Vagina (tissue), 2 donors: ENCODE data around the gene COPZ1. TPM values are rescaled to one million over a fixed set of nuclear protein-coding genes. Genes with fewer than 3 reads are reported as not detected.

Experiments
- DNase-seq, 2 donors: peaks; one replicate each; pipeline ENCODE4 v3.0.0-alpha.2; 2017; ENCODE audit errors: extremely low spot score in 2 of 2
- H3K27ac ChIP-seq: fragments of 200-600 bp; sonication (generic); one replicate; pipeline ENCODE4 v1.5.1; 2019
- H3K27me3 ChIP-seq: fragments of 200-600 bp; sonication (generic); one replicate; pipeline ENCODE4 v1.5.1; 2019
- H3K36me3 ChIP-seq, 2 donors: fragments of 200-600 bp; sonication (generic); one replicate each; pipeline ENCODE4 v1.5.1; 2017 to 2019
- H3K4me1 ChIP-seq: fragments of 200-600 bp; sonication (generic); one replicate; pipeline ENCODE4 v1.5.1; 2019
- H3K4me3 ChIP-seq, 2 donors: fragments of 200-600 bp; sonication (generic); 1 replicate in 1 of 2; 2 replicates in 1 of 2; pipeline ENCODE4 v1.5.1; 2016 to 2019
- H3K9me3 ChIP-seq: fragments of 200-600 bp; sonication (generic); one replicate; pipeline ENCODE4 v1.5.1; 2019
- CTCF ChIP-seq, 3 experiments: fragments of 450-650 bp in 2 of 3; fragments of 200-600 bp in 1 of 3; sonication (generic) in 1 of 3; IDR thresholded peaks; one replicate each; pipeline ENCODE4 v1.5.1; 2017 to 2019; ENCODE audit warnings: antibody characterized with exemption in 3 of 3, mild to moderate bottlenecking in 2 of 3, moderate library complexity in 2 of 3
- POLR2A ChIP-seq, 2 donors: fragments of 450-650 bp; IDR thresholded peaks; one replicate each; pipeline ENCODE4 v1.6.1; 2017; ENCODE audit warnings: antibody characterized with exemption in 2 of 2, mild to moderate bottlenecking in 2 of 2, moderate library complexity in 2 of 2
- POLR2AphosphoS5 ChIP-seq, 2 donors: sonication (generic); formaldehyde crosslinking; IDR thresholded peaks; one replicate each; pipeline ENCODE4 v1.9.0; 2017; ENCODE audit warnings: antibody characterized with exemption in 2 of 2, mild to moderate bottlenecking in 2 of 2, low read depth in 1 of 2; ENCODE audit not compliant: insufficient read depth in 1 of 2
- intact Hi-C: fragments of 100-400 bp; cut with DNase I; formaldehyde crosslinking; loops from one replicate; pipeline ENCODE4 v1.15.1; 2023
- total RNA-seq: library from RNA; depleted of rRNA; stranded (reverse); fragments of >200 nt; gene quantifications from one replicate; pipeline ENCODE4 v1.2.3, GENCODE V29; 2016

COPZ1 gene
- total RNA-seq, 1 donor from 2014 or later = 47.6 TPM

GRCh38 chr12:54357506-54358190, 32.7 kb downstream of the COPZ1 start:
- Histone ChIP-seq H3K27me3 (no peaks in the 10 kb centered on the region), H3K4me1 (peaks cover 35% of the 10 kb centered on the region), H3K9me3 (no peaks in the 10 kb centered on the region), H3K27ac (peak overlapping the region; percentile 92), H3K4me3 (peak overlapping the region; percentile 52 to 75), H3K36me3 (no peaks in the 10 kb centered on the region)
- no peak for TF ChIP-seq CTCF (IDR thresholded peaks at IDR 0.05)
- TF ChIP-seq POLR2AphosphoS5 (IDR thresholded peaks at IDR 0.05; ENCODE audit: insufficient read depth in 1 of 2, low read depth in 1 of 2) = no peak
- TF ChIP-seq POLR2A (IDR thresholded peaks at IDR 0.05) = no peak
- intact Hi-C loops = loop anchor here (5.0 kb wide), 1 partner anchor 75 kb away; the partner anchor contains the start of genes CBX5 and HNRNPA1
- DNase-seq = no peak

GRCh38 chr12:54358191-54358944, 33.4 kb downstream of the COPZ1 start:
- intact Hi-C loops = loop anchor here (5.0 kb wide), 1 partner anchor 76 kb away; the partner anchor contains the start of genes CBX5 and HNRNPA1
- peaks cover 28% of the 10 kb centered on the region for H3K4me1 ChIP-seq
- peak overlapping the region; percentile 92 for H3K27ac ChIP-seq
- no peaks in the 10 kb centered on the region for H3K9me3 ChIP-seq
- DNase-seq = no peak
- TF ChIP-seq POLR2AphosphoS5 (IDR thresholded peaks at IDR 0.05; ENCODE audit: insufficient read depth in 1 of 2, low read depth in 1 of 2) (no peak), POLR2A (IDR thresholded peaks at IDR 0.05) (peak in 1 of 2 donors; percentile 16)
- H3K27me3 ChIP-seq = no peaks in the 10 kb centered on the region
- peak overlapping the region; percentile 52 to 75 for H3K4me3 ChIP-seq
- H3K36me3 ChIP-seq = no peaks in the 10 kb centered on the region

GRCh38 chr12:54358945-54359761, 34.2 kb downstream of the COPZ1 start:
- H3K36me3 ChIP-seq = no peaks in the 10 kb centered on the region
- peak overlapping the region; percentile 52 to 75 for H3K4me3 ChIP-seq
- intact Hi-C loops = loop anchor here (5.0 kb wide), 1 partner anchor 77 kb away; the partner anchor contains the start of genes CBX5 and HNRNPA1
- DNase-seq = peak in 1 of 2 donors; percentile 99
- H3K27me3 ChIP-seq = no peaks in the 10 kb centered on the region
- TF ChIP-seq CTCF (IDR thresholded peaks at IDR 0.05) = no peak
- TF ChIP-seq POLR2A (IDR thresholded peaks at IDR 0.05) = peak in 1 of 2 donors; percentile 38
- TF ChIP-seq POLR2AphosphoS5 (IDR thresholded peaks at IDR 0.05; ENCODE audit: insufficient read depth in 1 of 2, low read depth in 1 of 2) = peak; percentile 90 to 93
- peak overlapping the region; percentile 92 for H3K27ac ChIP-seq
- peaks cover 24% of the 10 kb centered on the region for H3K4me1 ChIP-seq
- H3K9me3 ChIP-seq = no peaks in the 10 kb centered on the region

GRCh38 chr12:54359762-54360351, 34.9 kb downstream of the COPZ1 start:
- no peaks in the 10 kb centered on the region for H3K27me3 ChIP-seq
- intact Hi-C loops = loop anchor here (5.0 to 10.0 kb wide), 3 partner anchors 78 to 145 kb away; partner anchors contain the start of genes CBX5 and HNRNPA1
- DNase-seq = no peak
- H3K4me3 ChIP-seq = peak overlapping the region; percentile 52 to 75
- no peaks in the 10 kb centered on the region for H3K36me3 ChIP-seq
- H3K4me1 ChIP-seq = peaks cover 24% of the 10 kb centered on the region
- H3K9me3 ChIP-seq = no peaks in the 10 kb centered on the region
- TF ChIP-seq CTCF (IDR thresholded peaks at IDR 0.05) (no peak), POLR2AphosphoS5 (IDR thresholded peaks at IDR 0.05; ENCODE audit: insufficient read depth in 1 of 2, low read depth in 1 of 2) (no peak), POLR2A (IDR thresholded peaks at IDR 0.05) (no peak)
- H3K27ac ChIP-seq = peak overlapping the region; percentile 92
